SK-MEL-5 (cell line): ENCODE results near the gene AK2. TPM values are rescaled to one million over a fixed set of nuclear protein-coding genes. Genes with fewer than 3 reads are reported as not detected.
A peak's percentile ranks its signal among the peaks of the same experiment; 100 is the strongest.
"Not testable (repeated sequence)": the region's sequence is repeated elsewhere in the genome, so short reads cannot be mapped to it uniquely, and the experiment has no call there.

Source experiments
- DNase-seq: peaks from one replicate; pipeline ENCODE4 v3.0.0-alpha.2; 2016; ENCODE audit warnings: low read depth, low spot score
- in situ Hi-C: cut with HindIII; loops from 2 replicates; pipeline ENCODE4 v1.10.0; 2016; ENCODE audit warnings: low sequenced_read_pairs, high pct_unique_total_duplicates, low pct_unique_long_range_greater_than_20kb
- total RNA-seq: library from RNA; depleted of rRNA; stranded (reverse); fragments of >200 nt; shearing (Covaris generic); gene quantifications from 2 replicates; pipeline ENCODE4 v1.2.3, GENCODE V29; 2014

The AK2 gene
- total RNA-seq, 1 experiment from 2014 or later: 327 TPM

DNA sequence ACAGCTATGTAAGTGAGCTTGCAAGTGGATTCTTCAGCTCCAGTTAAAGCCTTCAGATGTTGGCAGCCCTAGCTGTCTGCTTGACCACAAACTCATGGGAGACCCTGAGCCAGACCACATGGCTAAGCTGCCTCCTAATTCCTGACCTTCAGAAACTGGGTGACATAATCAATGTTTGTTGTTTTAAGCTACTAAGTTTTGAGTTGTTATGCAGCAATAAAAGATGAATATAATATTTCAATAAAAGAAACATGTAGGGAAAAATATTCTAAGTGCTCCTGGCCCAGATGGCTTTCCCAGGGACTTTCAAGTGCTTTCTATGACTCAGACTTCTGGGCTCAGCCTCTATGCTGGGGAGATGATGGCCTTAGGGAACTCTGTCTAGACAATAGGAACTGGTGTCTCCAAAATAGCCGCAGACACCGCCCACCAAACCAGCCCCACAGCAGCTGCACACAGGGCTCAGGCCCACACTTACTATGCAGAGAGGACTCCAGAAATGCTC lies 23.9 kb upstream of the AK2 start:
- DNase-seq: peak; percentile 92
- in situ Hi-C loops: no loop called here

- no peak for DNase-seq
- in situ Hi-C loops: no loop called here
These were observed 20.4 kb upstream of the AK2 start for GRCh38 chr1:33057095-33057494.

GRCh38 chr1:33056426-33056825 lies 19.7 kb upstream of the AK2 start:
- in situ Hi-C loops: no loop called here

DNA sequence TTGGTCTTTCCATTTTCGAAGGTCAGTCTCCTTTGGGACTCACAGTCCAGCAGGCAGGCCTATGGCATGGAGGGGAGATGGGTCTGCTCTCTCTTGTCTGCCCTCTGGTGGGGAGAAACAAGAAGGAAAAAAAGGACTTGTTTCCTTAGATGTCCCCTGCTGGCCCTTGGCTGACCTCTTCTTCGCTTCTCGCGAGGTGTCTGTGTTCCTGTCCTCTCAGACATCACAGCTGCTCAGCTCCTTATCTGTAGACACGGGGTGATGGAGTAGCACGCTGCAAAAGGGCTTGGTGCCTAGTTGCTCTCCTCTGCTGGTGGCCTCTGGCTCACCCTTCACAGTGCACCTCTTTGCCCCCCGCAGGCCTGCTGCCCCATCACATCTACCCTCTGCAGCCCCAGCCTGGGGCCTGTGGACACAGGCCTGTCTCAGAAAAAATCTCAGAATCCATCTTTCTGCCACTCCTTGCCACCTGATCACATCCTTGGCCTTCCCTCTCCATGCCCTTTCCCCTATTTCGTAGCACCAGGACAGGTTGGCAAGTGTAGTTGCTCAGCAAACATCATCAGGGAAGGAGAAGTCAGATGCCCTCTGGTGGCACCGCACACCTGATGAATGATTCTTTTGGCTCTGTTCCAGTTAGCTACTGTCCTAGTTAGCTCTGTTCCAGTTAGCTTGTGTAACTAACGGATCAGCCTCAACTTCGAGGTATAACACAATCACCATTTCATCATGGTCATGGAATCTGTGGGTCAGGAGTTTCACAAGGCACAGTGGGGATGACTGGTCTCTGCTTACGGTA lies 18.7 kb upstream of the AK2 start:
- in situ Hi-C loops: no loop called here
- peak; percentile 94 for DNase-seq

More at GRCh38 chr1:33056426-33056825, 19.7 kb upstream of the AK2 start:
- DNase-seq: no peak

DNA sequence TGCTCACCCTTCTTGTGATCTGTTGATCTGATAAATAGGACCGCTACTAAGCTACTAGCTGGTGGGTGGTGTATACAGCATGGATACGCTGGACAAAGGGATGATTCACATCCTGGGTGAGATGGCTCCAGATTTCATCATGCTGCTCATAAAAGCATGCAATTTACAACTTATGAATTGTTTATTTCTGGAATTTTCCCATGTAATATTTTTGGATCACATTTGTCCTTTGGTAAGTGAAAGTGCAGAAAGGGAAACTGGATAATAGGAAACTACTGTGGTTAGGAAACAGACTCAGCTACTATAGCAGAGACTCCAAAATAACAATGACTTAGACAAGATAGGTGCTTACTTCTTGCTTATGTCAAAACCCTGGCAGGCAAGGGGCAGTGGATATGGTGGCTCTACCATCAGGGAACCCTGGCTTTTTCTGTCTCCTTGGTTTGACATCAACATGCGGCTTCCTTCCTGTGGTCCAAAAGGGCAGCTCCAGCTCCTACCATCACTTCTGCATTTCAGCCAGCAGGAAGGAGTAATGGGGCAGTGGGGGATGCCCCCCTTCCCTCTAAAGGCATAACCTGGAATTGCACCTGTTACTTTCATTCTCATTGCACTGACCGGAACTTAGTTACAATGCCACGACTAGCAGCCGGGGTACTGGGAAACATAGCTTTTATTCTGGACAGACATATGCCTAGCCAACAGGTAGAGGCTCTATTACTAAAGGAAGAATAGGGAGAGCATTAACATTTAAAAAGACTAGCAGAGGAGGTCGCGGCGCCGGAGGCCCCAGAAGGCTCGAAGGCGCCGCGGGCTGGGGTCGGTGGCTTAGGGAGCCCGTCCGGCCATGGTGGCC lies 13.8 kb upstream of the AK2 start:
- peak; percentile 87 for DNase-seq
- in situ Hi-C loops: no loop called here

GRCh38 chr1:33049371-33049770 lies 12.7 kb upstream of the AK2 start:
- in situ Hi-C loops: no loop called here
- no peak for DNase-seq

GRCh38 chr1:33048426-33048825 lies 11.7 kb upstream of the AK2 start:
- DNase-seq: peak; percentile 72
- in situ Hi-C loops: no loop called here

DNA sequence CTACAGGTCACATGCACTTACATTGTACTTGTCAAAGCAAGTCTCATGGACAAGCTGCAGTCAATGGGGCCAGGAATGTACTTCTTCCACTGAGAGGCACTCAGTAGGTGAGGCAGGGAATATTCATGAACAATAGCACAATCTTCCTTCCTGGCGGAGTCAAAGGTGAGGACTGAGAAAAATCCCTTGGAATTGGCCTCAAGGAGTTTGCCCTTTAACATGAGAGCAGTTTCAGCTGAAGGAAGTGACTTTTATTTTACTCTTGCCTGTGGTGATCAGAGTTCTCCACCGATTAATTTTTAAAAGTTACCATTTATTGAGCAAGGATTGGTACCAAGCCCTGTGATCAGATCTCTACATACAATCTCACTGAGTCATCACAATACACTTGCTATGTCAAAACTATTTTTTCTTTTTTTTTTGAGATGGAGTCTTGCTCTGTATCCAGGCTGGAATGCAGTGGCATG lies 11.2 kb upstream of the AK2 start:
- in situ Hi-C loops: no loop called here
- DNase-seq: no peak

- DNase-seq: no peak
- in situ Hi-C loops: no loop called here
These were observed 10.6 kb upstream of the AK2 start for GRCh38 chr1:33047290-33047689.

DNA sequence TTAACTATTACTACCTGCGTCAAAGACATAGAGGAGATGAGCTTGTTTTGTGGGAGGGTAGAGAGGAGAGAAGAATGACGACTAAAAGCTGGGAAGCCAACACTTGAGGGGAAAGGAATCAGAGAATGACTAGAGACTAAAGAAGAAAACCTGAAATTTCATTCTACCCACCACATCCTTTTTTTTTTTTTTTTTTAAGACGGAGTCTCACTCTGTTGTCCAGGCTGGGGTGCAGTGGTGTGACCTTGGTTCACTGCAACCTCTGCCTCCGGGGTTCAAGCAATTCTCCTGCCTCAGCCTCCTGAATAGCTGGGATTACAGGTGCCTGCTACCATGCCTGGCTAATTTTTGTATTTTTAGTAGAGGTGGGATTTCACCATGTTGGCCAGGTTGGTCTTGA lies 9.6 kb upstream of the AK2 start:
- DNase-seq, in situ Hi-C loops: not testable (repeated sequence)

DNA sequence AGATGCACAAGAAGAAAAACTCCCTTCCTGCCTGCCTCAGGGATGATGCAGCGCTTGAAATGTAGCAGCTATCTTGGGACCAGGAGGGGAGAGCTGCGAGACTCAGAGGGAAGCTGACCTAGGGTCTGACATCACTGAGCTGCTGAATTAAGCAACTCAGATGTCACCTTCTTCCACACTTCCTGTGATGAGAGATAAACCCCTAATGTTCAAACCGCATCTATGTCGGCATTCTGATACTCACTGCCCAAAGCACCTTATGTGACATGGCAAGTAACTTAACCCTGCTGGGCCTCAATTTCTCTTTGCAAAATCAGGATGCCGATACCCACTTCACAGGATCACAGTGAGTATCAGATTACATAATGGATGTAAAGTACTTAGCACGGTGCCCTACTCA lies 9.1 kb upstream of the AK2 start:
- in situ Hi-C loops: no loop called here
- no peak for DNase-seq

- in situ Hi-C loops: no loop called here
- peak; percentile 62 for DNase-seq
These were observed 8.6 kb upstream of the AK2 start for GRCh38 chr1:33045246-33045645.

DNA sequence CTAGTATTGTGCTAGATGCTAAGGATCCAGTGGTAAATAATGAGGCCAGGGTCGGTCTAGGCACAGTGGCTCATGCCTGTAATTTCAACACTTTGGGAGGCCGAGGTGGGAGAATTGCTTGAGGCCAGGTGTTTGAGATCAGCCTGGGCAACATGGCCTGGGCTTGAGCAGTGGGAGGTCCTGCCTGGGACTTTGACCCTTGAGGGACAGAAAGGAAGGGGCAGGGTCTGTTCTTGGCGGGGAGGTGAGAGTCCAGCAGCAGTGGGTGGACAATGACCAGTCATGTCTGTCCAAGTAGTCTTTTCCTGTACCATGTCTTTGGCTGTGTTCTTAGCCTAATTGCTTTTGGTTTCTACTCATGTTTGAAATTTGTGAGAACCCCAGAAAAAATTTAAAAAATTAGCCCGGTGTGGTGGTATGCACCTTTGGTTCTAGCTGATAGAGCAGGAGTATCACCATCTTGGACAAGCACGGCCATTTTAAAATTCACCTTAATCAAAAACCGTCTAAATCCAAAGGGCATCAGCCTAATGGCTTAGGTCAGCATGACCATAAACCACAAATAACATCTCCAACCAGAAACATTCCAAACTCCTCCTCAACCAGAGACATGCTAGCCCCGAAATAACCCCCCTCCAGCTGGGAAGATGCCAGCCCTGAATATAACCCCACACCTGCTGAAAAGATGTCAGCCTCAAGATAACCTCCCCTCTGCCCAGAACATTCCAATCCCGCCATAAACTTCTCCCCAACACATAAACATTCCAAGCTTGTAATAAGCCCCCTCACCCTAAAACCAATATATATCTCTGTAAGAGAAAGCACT lies 6.8 kb upstream of the AK2 start:
- no peak for DNase-seq
- in situ Hi-C loops: no loop called here

GRCh38 chr1:33042831-33043230 lies 6.1 kb upstream of the AK2 start:
- in situ Hi-C loops: no loop called here

GRCh38 chr1:33041026-33041425 lies 4.3 kb upstream of the AK2 start:
- in situ Hi-C loops: no loop called here
- no peak for DNase-seq

More at GRCh38 chr1:33042831-33043230, 6.1 kb upstream of the AK2 start:
- DNase-seq: no peak

- DNase-seq: no peak
These were observed 3.2 kb upstream of the AK2 start for GRCh38 chr1:33039840-33040239.

GRCh38 chr1:33036051-33036525 lies 595 bp downstream of the AK2 start:
- in situ Hi-C loops: no loop called here
- DNase-seq: peak; percentile 67

More at GRCh38 chr1:33039840-33040239, 3.2 kb upstream of the AK2 start:
- in situ Hi-C loops: no loop called here
